Endometrial microvascular endothelial cells (primary cell): ENCODE measurements around the gene POLE3. TPM values are rescaled to one million over a fixed set of nuclear protein-coding genes. Genes with fewer than 3 reads are reported as not detected.
"Not testable (repeated sequence)": the region's sequence is repeated elsewhere in the genome, so short reads cannot be mapped to it uniquely, and the experiment has no call there.

ENCODE experiments used
- in situ Hi-C: cut with HindIII; loops from 2 replicates; pipeline ENCODE4 v1.10.0; 2017; ENCODE audit warnings: low sequenced_read_pairs, low pct_unique_long_range_greater_than_20kb; ENCODE audit errors: inconsistent ontology term
- total RNA-seq: library from RNA; depleted of rRNA; stranded (reverse); fragments of >200 nt; gene quantifications from one replicate; pipeline ENCODE4 v1.2.3, GENCODE V29; 2015; ENCODE audit errors: inconsistent ontology term

The POLE3 gene
- total RNA-seq, 1 donor from 2014 or later = 78.8 TPM

- in situ Hi-C loops = not testable (repeated sequence)
Measured at GRCh38 chr9:113381441-113381840, 29.0 kb downstream of the POLE3 start.

- in situ Hi-C loops = no loop called here
Measured at GRCh38 chr9:113380869-113381378, 29.6 kb downstream of the POLE3 start.

DNA sequence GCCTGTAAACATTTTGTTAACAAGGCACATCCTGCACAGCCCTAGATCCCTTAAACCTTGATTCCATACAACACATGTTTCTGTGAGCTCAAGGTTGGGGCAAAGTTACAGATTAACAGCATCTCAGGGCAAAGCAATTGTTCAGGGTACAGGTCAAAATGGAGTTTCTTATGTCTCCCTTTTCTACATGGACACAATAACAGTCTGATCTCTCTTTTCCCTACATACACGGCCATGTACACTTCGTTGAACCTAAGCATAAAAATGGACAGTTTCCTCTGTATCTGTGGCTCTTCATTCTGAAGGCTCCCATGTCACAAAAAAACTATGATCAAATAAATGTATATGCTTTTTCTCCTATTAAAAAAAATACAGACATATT is 30.7 kb downstream of the POLE3 start:
- in situ Hi-C loops = not testable (repeated sequence)

DNA sequence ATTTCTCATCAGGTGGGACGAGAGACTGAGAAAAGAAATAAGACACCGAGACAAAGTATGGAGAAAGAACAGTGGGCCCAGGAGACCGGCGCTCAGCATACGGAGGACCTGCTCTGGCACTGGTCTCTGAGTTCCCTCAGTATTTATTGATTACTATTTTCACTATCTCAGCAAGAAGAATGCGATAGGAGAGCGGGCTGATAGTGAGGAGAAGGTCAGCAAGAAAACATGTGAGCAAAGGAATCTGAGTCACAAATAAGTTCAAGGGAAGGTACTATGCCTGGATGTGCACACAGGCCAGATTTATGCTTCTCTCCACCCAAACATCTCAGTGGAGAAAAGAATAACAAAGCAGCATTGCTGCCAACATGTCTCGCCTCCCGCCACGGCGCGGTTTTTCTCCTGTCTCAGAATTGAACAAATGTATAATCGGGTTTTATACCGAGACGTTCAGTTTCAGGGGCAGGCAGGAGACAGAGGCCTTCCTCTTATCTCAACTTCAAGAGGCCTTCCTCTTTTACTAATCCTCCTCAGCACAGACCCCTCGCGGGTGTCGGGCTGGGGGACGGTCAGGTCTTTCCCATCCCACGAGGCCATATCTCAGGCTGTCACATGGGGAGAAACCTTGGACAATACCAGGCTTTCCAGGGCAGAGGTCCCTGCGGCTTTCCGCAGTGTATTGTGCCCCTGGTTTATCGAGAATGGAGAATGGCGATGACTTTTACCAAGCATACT is 31.2 kb downstream of the POLE3 start:
- in situ Hi-C loops = not testable (repeated sequence)

GRCh38 chr9:113376634-113377567 is 33.6 kb downstream of the POLE3 start, which contains the start of gene HDHD3:
TSS of gene HDHD3 (minus strand) at chr9:113376986. CDS start at chr9:113374354, 2,632 bp downstream.
- in situ Hi-C loops = no loop called here

- in situ Hi-C loops = no loop called here
Measured at GRCh38 chr9:113375057-113376023, 35.1 kb downstream of the POLE3 start.

DNA sequence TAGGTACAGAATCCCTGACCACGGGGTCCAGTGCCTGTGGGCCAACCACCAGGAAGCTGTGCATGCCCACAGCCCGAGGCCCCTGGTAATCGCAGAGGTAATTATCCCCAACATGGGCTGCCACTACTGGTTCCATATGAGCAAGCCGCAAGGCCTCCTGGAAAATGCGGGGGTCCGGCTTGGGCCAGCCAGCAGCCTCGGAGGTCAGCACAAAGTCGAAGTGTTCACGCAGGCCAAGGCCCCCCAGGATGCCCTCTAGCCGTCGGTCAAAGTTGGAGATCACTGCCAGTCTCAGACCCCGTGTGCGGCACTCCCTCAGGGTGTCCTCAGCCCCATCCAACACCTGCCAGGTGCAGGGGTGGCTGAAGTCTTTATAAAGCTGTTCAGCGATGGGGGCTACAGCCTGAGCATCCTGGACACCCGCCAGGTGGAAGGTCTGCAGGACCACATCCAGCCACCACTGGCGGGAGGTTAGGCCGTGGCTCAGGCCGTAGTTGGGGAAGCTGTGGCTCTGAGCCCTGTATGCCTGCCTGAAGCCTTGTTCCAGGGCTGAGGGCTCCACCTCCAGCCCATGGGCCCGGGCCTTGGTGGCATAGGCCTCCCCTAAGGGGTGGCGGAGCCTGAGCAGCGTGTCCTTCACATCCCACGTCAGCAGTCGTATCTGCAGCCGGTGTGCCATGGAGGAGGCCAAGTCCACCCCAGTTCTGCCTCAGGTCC is 36.6 kb downstream of the POLE3 start:
- in situ Hi-C loops = no loop called here

GRCh38 chr9:113373256-113373655 is 37.2 kb downstream of the POLE3 start:
- in situ Hi-C loops = no loop called here

- in situ Hi-C loops = no loop called here
Measured at GRCh38 chr9:113372059-113372458, 38.4 kb downstream of the POLE3 start.

GRCh38 chr9:113370806-113371325 is 39.6 kb downstream of the POLE3 start:
- in situ Hi-C loops = no loop called here

GRCh38 chr9:113369855-113370140 is 40.7 kb downstream of the POLE3 start:
- in situ Hi-C loops = no loop called here

DNA sequence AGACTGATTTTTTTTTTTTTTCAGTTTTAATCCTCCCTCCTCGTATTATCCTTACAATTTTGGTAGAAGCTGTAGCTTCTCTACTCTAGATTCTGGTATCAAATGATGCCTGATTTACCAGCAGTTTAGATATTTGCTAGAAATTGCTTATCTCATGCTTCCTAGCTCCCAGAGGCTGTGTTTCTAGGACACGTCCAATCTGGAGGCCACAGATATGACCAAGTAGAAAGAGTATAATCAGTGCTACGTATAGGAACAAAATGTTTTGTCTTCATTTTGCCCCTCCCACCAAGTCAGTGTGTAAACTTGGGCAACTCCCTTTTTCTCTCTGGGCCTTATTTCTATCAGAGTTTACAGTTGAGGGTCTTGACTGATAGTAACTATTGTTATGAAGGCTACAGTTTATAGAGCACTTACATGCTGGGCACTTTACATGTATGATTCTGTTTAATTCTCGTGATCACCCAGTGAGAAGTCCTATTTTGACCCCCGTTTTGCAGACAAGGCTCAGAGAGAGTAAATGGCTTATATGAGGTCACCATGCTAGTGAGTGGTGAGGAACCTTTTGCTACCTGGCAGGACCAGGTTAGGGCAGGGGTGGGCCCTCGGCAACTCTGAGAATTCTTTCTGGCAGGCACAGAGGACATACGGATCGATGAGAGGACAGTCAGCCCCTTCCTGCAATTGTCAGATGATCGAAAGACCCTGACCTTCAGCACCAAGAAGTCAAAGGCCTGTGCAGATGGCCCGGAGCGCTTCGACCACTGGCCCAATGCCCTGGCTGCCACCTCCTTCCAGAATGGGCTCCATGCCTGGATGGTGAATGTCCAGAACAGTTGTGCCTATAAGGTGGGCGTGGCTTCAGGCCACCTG is 41.3 kb downstream of the POLE3 start:
- in situ Hi-C loops = no loop called here

DNA sequence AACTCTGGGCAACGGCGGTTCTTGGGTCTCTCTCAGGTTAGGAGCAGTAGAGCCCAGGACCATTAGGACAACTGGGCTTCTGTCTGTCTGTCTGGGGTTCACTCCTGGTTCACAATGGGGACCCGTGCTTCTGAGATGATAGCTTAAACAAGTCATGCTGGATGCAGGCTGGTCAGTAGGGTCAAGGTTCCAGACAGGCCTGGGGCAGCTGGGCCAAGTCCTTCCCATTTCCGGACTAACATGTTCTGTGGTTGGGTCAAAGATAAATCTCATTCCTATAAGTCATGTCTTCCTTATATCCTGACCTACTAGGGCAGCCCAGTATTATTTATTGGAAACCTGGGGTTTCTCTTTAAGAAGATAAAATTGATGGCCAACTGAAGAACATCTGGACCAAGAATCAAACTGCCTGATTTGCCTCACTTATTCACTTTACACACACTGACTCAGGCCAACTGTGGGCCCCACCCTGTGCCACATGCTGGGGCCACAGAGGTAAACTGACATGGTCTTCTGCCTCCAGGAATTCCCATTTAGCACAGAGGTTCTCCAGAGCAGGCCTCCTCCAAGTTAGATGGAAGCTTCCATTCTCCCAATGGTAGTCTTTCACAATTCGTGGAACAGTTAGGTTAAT is 42.0 kb downstream of the POLE3 start:
- in situ Hi-C loops = no loop called here

- in situ Hi-C loops = not testable (repeated sequence)
Measured at GRCh38 chr9:113365652-113366051, 44.8 kb downstream of the POLE3 start.

DNA sequence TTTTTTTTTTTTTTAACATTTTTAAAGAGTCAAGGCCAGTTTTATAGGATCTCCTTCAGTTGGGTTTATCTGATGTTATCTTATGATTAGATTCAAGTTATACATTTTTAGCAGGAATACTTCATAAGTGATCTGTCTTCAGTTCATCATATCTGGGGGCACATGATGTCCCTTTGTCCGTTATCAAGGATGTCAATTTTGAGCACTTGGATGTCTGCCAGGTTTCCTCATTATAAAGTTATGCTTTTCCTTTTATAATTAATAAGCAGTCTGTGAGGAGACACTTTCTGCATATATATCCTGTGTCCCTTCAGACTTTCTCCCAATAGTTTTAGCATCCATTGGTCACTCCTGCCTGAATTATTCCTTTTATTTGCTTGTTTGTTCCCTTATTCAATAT is 45.5 kb downstream of the POLE3 start:
- in situ Hi-C loops = no loop called here

DNA sequence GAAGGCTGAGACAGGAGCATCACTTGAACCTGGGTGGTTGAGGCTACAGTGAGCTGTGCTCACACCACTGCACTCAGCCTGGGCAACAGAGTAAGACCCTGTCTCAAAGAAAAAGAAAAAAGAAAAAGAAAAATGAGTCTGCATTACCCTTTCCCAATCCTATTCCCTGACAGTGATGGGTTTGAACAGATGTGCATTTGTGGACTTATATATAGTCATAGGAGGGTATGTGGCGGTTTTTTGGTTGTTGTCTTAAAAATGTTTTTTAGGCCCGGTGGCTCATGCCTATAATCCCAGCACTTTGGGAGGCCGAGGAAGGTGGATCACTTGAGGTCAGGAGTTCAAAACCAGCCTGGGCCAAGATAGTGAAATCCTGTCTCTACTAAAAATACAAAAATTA is 47.1 kb downstream of the POLE3 start:
- in situ Hi-C loops = no loop called here
